SIG-M5 (cell line): ENCODE results near the gene KIF5C.
"Not testable (repeated sequence)": the region's sequence is repeated elsewhere in the genome, so short reads cannot be mapped to it uniquely, and the experiment has no call there.

Source experiments
- DNase-seq: peaks from one replicate; lab custom pipeline; 2025; lab: John Stamatoyannopoulos, UW

Gene KIF5C

DNA sequence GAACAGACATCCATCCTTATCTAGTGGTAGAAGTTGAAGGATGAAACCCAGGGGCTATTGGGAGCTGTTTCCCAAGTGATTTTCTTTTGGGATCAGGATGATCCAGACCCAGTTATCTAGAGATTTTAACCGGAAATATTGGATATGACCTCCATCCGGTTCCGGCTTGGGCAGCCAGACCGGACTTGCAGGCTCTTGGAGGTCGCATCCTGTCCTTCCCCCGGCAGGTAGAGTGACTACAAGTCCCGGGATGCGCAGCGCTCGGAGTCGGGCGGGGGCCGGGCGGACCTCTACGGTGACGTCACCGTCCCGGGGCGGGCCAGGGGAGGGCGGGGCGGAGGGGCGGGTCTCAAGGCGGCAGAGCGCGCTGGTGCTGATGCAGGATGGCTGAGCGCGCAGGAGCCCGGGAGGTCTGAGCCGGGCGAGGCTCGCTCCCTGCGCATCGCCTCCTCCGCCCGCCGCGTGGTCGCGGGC lies at the start of gene KIF5C:
KIF5C (plus strand) TSS at position 360 of the 474 bp plus-strand sequence. CDS start 391 bp downstream, outside the sequence.
- no peak for DNase-seq

DNA sequence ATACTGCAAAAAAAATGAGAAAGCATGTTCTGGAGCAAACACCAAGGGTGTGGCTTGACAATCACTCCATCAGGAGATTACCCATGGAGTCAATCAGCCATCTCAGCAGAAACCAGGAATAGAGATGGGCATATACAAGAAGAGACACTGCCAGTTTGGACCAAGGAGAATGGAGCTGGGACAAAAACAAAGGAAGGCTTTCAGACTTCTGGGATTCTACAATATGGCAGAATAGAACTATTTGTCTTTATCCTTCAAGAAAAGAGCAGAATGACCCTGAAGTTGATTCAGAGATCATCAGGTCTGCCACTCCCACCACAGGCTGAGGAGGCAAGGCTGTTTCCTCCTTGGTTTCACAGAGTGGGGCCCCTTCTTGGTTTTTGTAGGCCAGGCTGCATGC lies 48.2 kb upstream of the KIF5C start:
- DNase-seq = no peak

DNA sequence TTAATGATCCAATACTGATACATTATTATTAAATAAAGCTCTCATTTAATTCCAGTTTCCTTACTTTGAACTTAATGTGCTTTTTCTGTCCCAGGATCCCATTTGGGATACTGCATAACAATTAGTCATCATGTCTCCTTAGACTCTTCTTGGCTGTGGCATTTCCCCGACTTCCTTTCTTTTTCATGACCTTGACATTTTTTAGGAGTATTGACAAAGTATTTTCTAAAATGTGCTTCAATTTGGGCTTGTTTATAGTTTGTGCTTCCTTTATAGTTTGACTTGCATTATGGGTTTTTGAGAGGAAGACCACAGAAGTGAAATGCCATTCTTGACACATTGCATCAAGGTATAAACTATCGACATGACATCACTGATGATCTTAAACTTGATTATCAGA lies 46.1 kb upstream of the KIF5C start:
- DNase-seq = no peak

DNA sequence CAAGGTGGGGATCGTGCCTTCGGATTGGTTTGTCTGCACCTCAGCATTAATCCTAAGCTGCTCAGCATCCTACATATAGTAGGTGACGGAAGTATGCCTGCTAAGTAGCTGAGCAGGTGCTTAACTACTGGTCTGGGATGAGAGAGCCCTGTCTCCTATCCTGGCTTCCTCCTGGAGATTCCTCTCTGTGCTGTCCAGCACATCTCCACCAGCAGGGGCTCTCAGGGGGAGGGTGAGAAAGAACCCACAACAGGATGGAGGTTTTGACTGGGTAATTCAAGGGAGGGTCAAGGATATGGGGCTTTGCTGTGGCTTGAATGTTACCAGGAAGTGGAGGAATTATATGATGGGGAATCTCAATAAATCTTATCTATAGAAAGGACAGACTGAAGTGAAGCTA lies 45.4 kb upstream of the KIF5C start:
- no peak for DNase-seq

DNA sequence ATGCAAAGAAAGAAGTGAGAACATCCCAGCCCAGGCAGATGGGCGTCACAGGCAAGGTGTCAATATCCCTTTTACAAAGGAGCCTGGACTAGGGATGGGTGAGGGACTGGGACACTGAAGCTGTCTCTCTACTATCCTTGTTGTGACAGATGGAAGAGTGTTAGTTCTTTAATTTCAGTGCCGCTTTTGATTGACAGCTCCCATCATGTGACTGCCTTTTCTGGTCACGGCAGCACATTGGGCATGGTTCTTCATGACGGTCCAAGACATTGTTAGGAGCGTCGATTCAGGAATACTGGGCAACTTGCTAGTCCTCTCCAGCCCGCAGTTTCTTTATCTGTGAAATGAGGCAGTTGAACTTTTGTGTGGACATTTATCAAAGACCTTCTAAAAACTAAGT lies 42.4 kb upstream of the KIF5C start:
- DNase-seq = no peak

DNA sequence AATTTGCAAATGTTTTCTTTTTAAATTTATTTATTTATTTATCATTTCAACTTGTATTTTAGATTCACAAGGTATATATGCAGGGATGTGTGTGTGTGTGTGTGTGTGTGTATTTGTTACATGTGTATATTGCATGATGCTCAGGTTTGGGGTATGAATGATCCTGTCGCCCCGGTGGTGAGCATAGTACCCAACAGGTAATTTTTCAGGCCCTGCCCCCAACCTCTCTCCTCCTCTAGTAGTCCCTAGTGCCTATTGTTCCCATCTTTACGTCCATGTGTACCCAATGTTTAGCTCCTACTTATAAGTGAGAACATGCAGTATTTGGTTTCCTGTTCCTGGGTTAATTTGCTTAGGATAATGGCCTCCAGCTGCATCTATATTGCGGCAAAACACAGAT lies 33.0 kb upstream of the KIF5C start:
- no peak for DNase-seq

DNA sequence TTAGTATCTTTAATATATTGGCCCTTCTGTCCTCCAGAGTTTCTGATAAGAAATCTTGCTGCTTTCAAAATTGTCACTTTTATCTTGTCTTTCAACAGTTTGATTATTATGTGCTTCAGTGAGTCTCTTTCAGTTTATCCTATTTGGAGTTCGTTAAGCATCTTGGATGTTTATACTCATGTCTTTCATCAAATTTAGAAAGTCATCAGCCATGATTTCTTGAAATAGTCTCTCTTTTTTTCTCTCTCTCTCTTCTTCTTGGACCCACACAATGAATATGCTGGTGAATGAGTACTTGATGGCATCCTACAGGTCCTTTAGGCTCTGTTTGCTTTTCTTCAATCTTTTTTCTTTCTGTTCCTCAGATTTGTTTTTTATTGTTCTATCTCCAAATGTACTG lies 26.9 kb upstream of the KIF5C start:
- DNase-seq = no peak

DNA sequence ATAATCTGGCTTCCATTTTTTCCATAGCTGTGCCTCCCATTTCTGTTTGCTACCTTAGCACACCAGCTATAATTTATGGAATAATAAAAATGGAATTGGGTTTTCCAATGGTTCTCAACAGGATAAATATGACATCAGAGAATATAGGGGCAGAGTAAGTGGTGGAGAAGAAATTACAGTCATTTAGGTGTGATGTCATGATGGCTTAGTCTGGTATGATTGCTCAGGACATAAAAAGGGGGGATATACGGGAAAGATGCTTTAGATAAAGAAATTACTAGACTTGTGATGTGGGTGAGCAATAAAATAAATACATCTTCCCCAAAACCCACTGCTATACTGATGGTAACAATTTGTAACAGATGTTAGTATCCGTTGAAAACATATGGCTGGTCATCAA lies 21.6 kb upstream of the KIF5C start:
- no peak for DNase-seq

DNA sequence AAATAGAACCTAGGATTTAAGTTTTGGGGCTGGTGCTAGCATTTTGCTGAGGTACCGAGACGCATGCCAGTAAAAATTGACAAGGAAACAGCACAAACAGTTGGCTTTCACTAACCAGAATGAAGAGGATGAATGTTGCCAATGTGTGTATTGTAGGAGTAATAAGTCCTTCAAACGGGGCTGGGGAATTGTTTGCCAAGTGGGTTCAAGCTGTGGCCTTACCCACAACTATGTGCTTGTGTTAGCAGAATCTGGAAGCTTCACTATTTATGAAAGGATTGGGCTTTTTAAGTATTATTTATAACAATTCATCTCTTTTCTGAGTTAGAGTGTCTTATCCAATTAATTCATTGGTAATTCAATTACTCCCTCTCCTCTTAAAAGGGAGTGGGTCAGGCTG lies 15.0 kb upstream of the KIF5C start:
- no peak for DNase-seq

DNA sequence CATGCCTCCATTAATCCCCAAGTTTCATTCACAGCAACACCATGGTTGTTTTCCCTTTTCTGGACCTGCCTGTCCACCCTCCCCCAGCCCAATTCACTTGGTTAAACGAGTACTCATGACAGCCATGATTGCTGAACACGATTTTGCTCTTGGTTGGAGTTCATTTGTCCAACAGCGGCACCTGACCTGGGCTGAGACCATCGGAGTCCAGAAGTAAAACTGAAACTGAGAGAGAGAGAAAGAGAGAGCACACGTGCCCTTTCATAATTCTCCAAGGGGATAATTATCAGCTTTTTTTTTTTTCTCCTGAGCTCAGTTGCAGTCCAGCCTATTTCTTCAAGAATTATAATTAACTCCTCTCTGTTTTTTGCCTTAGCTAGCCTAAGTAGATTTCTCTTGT lies 13.7 kb upstream of the KIF5C start:
- no peak for DNase-seq

DNA sequence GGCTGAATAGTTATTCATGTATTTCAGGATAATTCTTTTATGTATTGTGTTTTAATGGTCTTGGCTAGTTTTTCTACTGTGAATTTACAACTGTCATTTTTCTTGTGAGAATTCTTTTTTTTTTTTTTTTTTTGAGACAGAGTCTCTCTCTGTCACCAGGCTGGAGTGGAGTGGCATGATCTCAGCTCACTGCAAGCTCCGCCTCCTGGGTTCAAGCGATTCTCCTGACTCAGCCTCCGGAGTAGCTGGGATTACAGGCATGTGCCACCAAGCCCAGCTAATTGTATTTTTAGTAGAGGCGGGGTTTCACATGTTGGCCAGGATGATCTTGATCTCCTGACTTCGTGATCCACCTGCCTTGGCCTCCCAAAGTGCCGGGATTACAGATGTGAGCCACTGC lies 12.5 kb upstream of the KIF5C start:
- not testable (repeated sequence) for DNase-seq

DNA sequence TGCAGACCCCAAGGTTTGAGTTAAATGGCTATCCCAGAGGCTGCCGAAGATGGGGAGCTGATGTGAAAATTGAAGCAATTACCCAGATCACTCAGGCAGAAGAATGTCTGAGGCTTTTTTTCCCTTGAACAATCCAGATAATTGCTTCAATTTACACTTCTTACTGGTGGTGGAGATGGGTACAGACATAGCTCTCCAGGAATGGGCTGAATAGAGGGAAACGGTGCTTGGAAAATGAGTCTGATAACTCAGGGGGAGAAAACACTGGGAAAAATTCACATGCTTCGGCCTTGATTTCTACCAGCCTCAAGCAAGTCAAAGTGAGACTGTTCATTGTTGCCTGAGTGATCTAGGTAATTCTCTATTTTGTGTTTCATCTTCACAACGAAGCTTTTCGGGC lies 9.5 kb upstream of the KIF5C start:
- DNase-seq = no peak

DNA sequence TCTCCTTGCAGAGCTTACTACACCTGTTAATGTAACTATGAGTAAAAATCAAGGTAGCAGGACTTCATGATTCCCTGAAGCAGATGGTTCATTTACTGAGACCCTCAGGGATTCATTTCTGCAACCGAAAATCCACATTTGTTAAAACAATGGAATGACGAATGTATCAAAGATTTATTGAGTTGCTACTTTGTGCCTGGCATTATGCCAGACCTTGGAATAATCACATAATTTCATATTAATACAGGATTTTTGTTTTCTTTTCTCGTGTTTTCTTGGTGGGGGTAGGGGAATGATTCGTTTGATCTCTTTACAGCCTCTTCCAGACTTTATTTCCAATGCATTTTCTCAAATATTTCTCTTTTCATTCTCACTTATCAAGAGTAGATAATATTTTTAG lies 8.9 kb upstream of the KIF5C start:
- DNase-seq = no peak

DNA sequence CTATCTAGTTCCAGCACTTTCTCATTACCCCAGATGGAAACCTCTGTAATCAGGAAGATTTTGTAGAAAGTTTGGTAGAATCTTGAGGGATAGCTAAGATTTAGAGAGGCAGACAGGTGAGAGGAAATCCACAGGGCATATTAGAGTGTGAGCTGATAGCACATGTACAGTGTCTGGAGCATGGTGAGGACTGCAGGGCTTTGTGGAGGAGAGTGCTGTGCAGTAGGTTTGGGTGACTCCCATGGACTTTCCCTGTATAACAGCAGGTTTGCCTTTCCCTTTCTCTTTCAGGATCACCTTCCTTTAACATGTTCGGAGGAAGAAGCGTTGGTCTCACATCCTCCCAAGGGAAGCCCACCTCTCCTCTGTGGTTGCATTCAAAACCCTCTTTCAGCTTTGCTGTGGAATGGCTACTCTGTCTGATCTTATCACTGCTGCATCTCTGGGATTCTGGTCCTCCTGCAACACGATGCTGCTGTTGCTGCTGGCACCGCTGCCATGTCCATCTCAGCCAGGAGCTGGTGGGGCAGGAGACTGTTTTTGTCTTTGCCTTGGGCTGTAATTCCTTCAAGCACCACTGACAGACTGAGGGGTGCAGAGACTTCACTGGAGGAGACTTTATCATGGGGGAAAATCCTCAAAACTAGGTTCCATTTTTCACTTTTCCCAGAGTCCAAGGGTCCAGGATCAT lies 7.8 kb upstream of the KIF5C start:
- no peak for DNase-seq

DNA sequence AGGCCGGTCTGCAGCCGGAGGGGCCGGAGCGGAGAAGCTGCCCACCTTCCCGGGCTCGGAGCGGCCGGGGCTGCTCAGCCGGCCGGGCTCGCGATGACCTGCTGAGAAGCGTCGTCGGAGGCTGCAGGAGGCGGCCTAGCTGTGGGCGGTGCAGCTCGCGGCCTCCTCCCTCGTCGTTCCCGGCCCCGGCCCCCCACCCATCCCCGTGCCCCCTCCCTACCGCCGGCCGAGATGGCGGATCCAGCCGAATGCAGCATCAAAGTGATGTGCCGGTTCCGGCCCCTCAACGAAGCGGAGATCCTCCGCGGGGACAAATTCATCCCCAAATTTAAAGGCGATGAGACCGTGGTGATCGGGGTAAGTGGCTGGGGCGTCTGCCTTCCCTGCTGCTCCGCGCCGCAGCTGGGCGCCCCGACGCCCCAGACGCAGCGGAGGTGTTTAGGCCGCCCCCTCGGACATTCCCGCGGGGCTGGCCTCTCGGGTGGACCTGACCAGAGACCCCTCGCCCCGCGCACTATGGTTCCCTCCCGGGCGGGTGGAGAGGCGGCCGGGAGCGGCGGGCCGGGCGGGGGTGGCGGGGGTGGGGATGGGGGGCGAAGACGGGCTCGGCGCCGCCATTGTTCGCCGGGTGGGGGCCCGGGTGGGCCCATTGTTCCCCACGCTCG lies 492 bp downstream of the KIF5C start:
- DNase-seq = no peak

DNA sequence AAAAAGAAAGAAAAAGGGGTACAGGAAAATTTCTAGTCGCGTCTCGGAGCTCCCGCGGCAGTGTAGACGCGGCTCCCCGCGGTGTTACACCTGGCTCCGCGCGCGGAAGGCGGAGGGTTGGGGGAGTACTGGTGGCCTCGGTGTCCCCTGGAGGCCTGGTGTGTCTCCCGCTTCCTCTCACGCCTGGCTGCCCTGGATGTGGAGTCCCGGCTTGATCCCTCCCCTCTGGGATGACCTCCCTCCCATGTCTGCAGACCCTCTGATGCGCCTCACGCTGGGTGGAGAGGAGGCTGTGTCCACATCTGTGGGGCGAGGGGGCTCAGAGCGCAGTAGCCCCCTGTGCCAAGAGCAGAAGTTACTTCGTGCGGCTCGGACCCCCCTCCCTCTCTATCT lies 1.2 kb downstream of the KIF5C start:
- no peak for DNase-seq

DNA sequence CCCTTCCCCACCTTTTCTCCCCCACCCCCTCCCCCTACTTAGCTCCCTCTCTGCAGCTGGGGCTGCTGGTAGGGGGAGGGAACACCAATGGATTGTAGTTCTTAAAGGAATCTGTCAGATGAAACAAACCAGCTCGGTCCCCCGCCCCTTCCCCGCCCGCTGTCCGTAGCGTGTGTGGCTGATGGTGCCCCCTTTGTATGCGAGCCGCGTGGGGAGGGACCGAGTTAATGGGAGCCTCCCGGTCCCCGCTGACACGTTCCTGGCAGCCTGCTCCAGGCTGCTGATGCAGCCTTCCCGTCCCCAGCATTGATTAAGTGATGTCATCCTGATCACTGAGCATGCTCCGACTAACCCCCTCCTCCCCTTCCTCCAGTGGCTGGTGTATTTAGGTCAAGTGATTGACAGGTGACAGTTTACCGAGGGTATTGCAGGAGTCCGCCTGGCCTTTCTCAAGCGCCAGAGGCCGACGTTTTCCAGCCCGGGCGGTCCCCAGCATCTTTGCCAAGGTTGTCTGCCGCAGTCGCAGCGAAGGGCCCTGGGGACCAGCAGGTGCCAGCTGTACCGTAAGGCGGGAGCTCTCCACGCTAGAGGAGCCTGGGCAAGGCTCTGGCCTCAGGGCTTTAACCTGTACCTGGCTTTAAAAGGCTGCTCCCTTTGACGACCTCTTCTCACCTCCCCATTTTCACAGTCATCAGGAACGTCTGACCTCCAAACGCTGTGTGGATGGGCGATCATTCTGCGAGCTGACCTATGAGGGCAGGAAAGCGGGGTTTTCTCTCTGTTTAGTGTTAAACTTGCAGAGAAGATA lies 1.8 kb downstream of the KIF5C start:
- DNase-seq = no peak

DNA sequence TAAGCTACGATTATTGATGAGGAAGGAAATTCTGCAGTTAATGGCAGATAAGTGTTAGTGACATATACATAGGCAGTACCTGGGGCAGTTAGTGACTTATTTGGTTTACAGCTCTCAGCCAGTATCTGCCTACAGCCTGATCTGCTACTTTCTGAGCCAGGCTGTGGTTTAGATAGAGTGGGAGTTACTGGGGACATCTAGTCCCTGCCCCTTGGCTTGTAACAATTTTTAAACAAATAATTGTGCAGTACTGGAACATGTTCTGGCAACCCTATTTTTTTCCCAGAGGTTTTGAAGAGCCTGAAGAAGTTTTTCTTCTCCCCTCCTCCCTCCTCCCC lies 2.3 kb downstream of the KIF5C start:
- DNase-seq = no peak

DNA sequence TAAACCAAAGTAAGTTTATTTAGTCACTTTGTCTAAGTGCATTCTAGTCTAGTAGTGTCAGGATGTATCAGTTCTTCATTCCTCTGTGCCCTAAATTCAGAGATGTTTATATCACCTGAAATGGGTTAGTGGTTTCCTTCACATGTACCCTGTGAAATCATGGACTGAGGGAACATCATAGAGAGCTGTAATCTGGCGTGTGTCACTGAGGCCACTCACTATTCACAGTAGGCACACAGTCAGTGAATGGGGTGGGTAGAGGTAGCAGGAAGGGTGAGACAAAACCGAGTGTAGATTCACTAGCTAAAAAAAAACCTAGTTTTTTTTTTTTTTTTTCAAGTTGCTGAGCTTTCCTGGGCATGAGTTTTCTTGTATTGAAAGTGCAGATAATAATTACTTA lies 5.6 kb downstream of the KIF5C start:
- no peak for DNase-seq

DNA sequence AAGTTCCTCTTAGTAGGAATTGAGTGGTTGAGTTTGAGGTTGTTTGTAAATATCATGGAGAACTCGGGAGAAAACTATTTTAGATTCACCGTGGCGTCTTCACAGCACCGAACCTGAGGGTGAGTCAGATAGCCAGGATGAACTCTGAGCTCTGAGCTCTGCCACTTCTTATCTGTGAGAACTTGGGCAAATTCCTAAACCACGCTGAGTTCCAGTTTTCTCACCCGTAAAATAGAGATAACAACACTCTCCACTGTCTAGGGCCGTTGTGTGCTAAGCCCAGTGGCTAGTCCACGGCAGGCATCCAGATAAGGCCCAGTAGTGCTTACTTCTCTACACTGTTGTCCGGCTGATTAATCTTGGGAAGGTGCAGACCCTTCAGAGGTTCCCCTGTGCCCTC lies 7.0 kb downstream of the KIF5C start:
- no peak for DNase-seq

DNA sequence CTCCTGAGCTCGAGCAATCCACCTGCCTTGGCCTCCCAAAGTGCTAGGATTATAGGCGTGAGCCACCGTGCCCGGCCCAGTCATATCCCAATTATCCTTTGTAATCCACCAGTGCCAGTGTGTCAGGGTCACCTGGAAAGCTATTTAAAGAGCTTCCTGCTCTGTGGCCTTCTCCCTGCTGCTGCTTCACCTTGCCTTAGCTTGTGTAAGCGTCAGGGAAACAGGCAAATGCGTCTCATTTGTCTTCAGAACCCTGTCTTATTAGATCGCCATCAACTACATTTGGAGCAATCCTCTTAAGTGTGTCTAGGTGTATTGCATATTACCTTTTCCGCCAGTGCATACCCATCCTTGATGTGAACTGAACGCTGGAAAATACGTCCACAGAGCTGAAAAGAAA lies 10.2 kb downstream of the KIF5C start:
- DNase-seq = no peak

DNA sequence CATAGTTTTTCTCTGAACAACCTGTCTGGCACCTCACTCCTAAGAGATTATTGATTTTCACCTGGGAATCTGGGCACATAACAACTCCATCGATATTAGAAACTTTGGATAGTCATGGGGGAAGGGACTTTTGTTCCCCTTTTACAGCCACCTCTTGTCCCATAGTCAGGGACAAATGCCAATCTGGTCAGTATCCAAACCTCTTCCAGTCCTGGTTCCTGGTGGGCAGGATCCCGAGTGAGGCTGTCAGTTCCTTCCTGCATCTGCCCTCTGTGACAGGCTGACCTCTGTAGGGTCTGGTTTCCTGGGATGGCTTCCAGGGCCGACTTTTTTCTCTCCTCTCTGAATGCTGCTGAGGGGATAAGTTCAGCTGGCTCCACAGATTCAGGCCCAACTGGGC lies 11.0 kb downstream of the KIF5C start:
- DNase-seq = no peak

DNA sequence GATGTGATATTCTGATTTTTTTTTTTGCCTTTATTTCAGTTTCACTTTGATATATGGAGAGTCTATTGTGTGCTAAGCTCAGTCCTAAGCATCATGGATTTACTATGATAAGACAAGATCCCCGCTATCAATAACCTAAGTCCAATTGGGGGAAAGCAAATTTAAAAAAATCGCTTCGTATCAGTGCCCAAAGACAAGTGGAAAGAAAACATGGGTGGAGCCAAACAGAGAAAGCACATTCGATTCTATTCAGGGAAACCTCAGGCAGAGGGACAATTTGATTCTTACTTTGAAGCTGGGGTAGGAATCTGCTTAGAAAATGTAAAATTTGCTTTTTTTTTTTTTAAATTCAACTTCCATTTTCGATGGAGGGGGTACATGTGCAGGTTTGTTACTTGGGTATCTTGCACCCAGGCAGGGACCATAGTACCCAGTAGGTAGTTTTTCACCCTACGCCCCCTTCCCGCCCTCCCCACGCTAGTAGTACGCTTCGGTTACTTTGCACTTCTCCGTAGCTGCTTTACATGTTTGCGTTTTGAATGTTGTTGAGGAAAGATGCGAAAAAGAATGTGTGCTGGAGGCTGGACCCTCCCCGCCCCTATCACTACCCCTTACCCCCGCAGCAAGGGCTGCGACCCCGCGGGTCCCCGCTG lies 12.4 kb downstream of the KIF5C start:
- DNase-seq = no peak
